ENCODE results near the gene PPP1R3F.

DNA sequence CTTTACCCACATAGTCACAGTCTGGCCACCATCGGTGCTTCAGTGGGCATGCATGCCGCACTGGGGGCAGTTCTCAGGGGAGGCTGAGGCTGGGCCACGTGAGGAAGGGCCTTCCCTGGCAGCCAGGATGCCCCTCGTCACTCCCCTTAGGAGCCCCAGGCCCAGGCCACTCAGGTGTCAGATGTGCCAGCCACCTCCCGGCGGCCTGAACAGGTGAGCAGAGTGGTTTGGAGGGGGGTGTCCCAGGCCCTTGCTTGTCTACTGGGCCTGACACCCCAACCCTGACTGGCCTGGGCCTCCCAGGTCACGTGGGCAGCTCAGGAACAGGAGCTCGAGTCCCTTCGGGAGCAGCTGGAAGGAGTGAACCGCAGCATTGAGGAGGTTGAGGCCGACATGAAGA, 22.2 kb upstream of the PPP1R3F start:
- TF ChIP-seq RARB (CRISPR knock-in tag; IDR thresholded peaks at IDR 0.05), result no peak
- no peak for TF ChIP-seq ARNTL (CRISPR knock-in tag; IDR thresholded peaks at IDR 0.05; ENCODE audit: borderline replicate concordance, low read depth)
- TF ChIP-seq PPARA (CRISPR knock-in tag; IDR thresholded peaks at IDR 0.05; ENCODE audit: borderline replicate concordance), result no peak
- TF ChIP-seq, protein P1, sequence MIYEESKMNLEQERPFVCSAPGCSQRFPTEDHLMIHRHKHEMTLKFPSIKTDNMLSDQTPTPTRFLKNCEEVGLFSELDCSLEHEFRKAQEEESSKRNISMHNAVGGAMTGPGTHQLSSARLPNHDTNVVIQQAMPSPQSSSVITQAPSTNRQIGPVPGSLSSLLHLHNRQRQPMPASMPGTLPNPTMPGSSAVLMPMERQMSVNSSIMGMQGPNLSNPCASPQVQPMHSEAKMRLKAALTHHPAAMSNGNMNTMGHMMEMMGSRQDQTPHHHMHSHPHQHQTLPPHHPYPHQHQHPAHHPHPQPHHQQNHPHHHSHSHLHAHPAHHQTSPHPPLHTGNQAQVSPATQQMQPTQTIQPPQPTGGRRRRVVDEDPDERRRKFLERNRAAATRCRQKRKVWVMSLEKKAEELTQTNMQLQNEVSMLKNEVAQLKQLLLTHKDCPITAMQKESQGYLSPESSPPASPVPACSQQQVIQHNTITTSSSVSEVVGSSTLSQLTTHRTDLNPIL (CRISPR knock-in tag; IDR thresholded peaks at IDR 0.05; ENCODE audit: low read depth), result no peak
- TF ChIP-seq, protein P2, sequence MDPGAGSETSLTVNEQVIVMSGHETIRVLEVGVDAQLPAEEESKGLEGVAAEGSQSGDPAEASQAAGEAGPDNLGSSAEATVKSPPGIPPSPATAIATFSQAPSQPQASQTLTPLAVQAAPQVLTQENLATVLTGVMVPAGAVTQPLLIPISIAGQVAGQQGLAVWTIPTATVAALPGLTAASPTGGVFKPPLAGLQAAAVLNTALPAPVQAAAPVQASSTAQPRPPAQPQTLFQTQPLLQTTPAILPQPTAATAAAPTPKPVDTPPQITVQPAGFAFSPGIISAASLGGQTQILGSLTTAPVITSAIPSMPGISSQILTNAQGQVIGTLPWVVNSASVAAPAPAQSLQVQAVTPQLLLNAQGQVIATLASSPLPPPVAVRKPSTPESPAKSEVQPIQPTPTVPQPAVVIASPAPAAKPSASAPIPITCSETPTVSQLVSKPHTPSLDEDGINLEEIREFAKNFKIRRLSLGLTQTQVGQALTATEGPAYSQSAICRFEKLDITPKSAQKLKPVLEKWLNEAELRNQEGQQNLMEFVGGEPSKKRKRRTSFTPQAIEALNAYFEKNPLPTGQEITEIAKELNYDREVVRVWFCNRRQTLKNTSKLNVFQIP (CRISPR knock-in tag; IDR thresholded peaks at IDR 0.05; ENCODE audit: borderline replicate concordance, low read depth), result no peak
- TF ChIP-seq GLIS3 (CRISPR knock-in tag; IDR thresholded peaks at IDR 0.05), result no peak

Data from SK-N-SH treated with all-trans-retinoic acid at 6 μM for 48 hours (cell line).